Karpas-422 (cell line): ENCODE measurements around the gene TMEM151A. TPM values are rescaled to one million over a fixed set of nuclear protein-coding genes. Genes with fewer than 3 reads are reported as not detected.
"Not testable (repeated sequence)": the region's sequence is repeated elsewhere in the genome, so short reads cannot be mapped to it uniquely, and the experiment has no call there.

Experiments used
- DNase-seq: peaks from one replicate; pipeline ENCODE4 v3.0.0-alpha.2; 2015
- H2AFZ ChIP-seq: fragments of 200-600 bp; sonication (generic); 2 replicates; pipeline ENCODE4 v1.6.1; 2014; ENCODE audit warnings: antibody characterized with exemption, low read length, mixed read lengths
- H3K27ac ChIP-seq: fragments of 200-600 bp; sonication (generic); 2 replicates; pipeline ENCODE4 v1.5.1; 2014; ENCODE audit warnings: mild to moderate bottlenecking, low read length, moderate library complexity
- H3K27me3 ChIP-seq: fragments of 200-600 bp; sonication (generic); 2 replicates; pipeline ENCODE4 v1.6.1; 2014; ENCODE audit warnings: low read length, mixed read lengths
- H3K36me3 ChIP-seq: fragments of 200-600 bp; sonication (generic); 2 replicates; pipeline ENCODE4 v1.6.1; 2014; ENCODE audit warnings: low read length, mixed read lengths; ENCODE audit not compliant: insufficient read depth
- H3K4me1 ChIP-seq: fragments of 200-600 bp; sonication (generic); 2 replicates; pipeline ENCODE4 v1.6.1; 2014; ENCODE audit warnings: mild to moderate bottlenecking, low read length, mixed read lengths
- H3K4me2 ChIP-seq: fragments of 200-600 bp; sonication (generic); 2 replicates; pipeline ENCODE4 v1.6.1; 2014; ENCODE audit warnings: low read length, low read depth, mild to moderate bottlenecking; ENCODE audit not compliant: poor library complexity, severe bottlenecking
- H3K4me3 ChIP-seq: fragments of 200-600 bp; sonication (generic); 2 replicates; pipeline ENCODE4 v1.5.1; 2014; ENCODE audit warnings: mild to moderate bottlenecking, antibody characterized with exemption, low read length, mixed read lengths
- H3K79me2 ChIP-seq: fragments of 200-600 bp; sonication (generic); 2 replicates; pipeline ENCODE4 v1.6.1; 2014; ENCODE audit warnings: mild to moderate bottlenecking, low read length, mixed read lengths
- H3K9ac ChIP-seq: fragments of 200-600 bp; sonication (generic); 2 replicates; pipeline ENCODE4 v1.6.0; 2014; ENCODE audit warnings: low read length
- H3K9me2 ChIP-seq: fragments of 200-600 bp; sonication (generic), shearing (Covaris generic); replicated peaks from 2 replicates; pipeline ENCODE4 v1.6.0; 2014; ENCODE audit warnings: mild to moderate bottlenecking, low read length, moderate library complexity; ENCODE audit not compliant: insufficient read depth
- H3K9me3 ChIP-seq: fragments of 300-700, 200-600 bp; sonication (generic); 2 replicates; pipeline ENCODE4 v1.6.1; 2014; ENCODE audit warnings: low read length, mixed read lengths
- H4K20me1 ChIP-seq: fragments of 200-600 bp; sonication (generic); 2 replicates; pipeline ENCODE4 v1.6.1; 2014; ENCODE audit warnings: mild to moderate bottlenecking, antibody characterized with exemption, low read length, low read depth; ENCODE audit not compliant: insufficient read depth
- total RNA-seq: library from RNA; depleted of rRNA; stranded (reverse); fragments of >200 nt; shearing (Covaris generic); gene quantifications from 2 replicates; pipeline ENCODE4 v1.2.3, GENCODE V29; 2014; ENCODE audit warnings: low replicate concordance; rRNA removed

Gene TMEM151A
- not detected in 2 replicates for total RNA-seq

DNA sequence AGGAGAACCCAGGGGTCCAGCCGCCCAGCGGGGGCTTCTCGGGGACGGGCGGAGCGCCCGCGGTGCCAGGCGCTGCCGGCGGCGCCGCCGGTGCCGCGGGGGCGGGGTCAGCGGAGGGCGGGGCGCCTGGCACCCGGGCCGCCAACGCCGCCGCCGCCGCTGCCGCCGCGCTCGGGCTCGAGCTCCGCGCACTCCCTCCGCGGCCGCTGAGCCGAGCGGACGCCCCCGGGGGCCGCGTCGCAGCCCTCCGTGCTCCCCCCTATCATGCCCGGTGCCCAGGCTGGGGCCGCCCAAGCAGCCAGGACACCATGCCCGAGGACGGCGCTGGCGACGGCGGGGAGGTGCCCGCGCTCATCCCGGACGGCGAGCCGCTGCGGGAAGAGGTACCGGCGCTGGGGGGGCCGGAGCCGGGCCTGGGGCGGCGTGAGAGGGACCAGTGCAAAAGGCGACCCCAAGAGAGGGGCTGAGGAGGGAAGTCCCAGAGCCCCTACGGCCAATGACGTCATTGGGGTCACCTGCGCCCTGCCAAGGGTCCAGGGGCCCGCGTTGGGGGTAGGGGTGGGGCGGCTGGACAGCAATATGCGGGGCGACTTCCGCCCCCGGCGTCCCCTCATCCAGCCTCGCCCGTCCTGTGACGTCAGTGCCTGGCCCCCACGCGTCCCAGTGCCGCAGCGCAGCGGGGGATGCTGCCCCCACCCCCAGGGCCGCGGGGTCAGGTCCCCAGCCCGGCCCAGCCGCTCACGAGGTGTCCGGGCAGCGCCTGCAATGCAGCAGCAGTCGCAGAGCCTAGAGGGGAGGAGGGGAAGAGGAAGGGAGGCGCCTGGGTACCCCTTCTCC is at the start of gene TMEM151A:
TMEM151A (plus strand) TSS at position 189 of the 837 bp plus-strand sequence; CDS start at position 309, 120 bp downstream.
- Histone ChIP-seq H3K4me3 (no peak within 1 kb of the TSS), H3K36me3 (no peaks in the 10 kb centered on the region), H3K4me1 (peaks cover 26% of the 10 kb centered on the region), H3K4me2 (no peak within 1 kb of the TSS), H4K20me1 (0 out of 2 replicates have a peak, but pooled peaks cover 4% of the 10 kb centered on the region), H3K79me2 (peaks cover 15% of the 10 kb centered on the region), H3K9me3 (no peaks in the 10 kb centered on the region), H3K27ac (no peak within 1 kb of the TSS), H3K9me2 (no peaks in the 10 kb centered on the region), H2AFZ (no peak within 1 kb of the TSS), H3K27me3 (no peaks in the 10 kb centered on the region), H3K9ac (no peak within 1 kb of the TSS)
- DNase-seq = no peak

DNA sequence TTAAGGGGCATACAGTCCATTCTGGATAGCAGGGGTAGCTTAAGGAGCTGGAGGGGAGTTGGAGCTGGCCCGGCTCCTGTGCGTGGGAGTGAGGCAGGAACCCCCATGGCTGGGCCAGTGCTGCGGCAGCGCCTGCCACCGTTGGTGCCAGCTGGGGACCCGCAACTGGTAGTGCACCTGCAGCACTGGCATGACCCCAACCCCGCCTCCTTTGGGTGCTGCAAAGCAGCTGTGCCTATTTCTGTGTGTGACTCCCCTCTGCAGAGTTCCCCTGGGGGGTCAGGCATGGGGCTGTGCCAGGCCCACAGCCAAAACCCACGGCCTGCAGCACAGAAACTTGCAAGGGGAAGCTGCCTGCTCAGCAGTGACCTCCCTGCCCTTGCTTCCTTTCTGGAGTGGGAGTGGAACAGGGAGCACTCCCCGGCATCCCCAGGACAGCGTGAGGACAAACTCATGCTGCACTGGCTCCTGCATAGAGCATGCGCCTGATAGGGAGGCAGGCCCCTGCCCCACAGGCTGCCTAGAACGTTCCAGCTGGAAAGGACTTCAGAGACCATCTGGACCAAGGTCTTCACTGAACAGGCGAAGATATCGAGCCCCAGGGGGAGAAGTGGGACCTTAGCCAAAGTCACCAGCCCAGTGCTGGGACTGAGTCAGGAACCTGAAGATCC is 49.5 kb upstream of the TMEM151A start:
- Histone ChIP-seq H3K9ac (peak overlapping the region; percentile 30), H3K4me2 (peak overlapping the region; percentile 18), H3K27me3 (no peaks in the 10 kb centered on the region), H4K20me1 (no peaks in the 10 kb centered on the region), H3K9me3 (no peaks in the 10 kb centered on the region), H3K4me3 (no peak overlapping the region; the same call in 1 of the 2 replicates), H3K4me1 (peaks cover 51% of the 10 kb centered on the region), H3K9me2 (no peaks in the 10 kb centered on the region), H3K36me3 (peaks cover 10% of the 10 kb centered on the region), H3K27ac (peak overlapping the region; percentile 86), H3K79me2 (no peaks in the 10 kb centered on the region), H2AFZ (no peak overlapping the region)
- DNase-seq = peak; percentile 75

DNA sequence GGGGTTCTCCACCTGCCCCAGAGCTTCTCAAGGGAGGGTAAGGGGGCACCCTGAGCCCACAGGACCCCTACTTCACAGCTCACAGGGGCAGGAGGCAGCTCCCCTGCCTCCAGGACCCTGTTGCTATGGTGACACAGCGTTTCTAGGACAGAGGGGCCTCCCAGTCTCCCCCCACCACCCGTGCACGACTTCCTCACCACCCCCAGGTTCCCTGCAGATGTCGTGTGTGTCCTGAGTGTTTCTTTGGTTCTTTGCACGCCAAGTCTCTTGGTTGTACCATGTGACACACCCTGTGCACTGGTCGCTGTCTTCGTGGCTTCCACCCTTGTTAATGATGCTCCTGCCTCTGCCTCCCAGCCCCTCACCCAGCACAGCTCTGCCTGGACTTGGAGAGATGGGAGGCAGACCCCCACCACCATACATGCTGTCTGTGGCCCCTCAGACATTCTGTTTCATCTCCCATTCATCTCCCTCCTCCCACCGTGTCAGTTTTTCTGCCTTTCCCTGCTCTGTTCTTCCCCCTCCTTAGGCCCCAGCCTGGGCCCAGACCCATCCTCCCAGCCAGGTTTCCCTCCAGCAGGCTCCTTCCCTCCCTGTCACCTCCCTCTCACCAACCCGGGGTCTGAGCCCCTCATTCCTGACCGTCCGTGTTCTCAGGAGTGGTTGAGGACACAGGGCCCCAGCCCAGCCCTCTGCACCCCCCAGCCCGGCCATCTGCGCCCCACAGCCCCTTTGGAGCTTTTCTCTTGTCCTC is 47.7 kb upstream of the TMEM151A start:
- Histone ChIP-seq H3K36me3 (peaks cover 10% of the 10 kb centered on the region; the same call in 1 of the 2 replicates), H3K4me3 (no peak overlapping the region), H3K79me2 (no peaks in the 10 kb centered on the region), H3K27ac (peak overlapping the region; percentile 86), H4K20me1 (no peaks in the 10 kb centered on the region), H3K4me1 (peaks cover 46% of the 10 kb centered on the region), H3K9ac (no peak overlapping the region), H3K4me2 (no peak overlapping the region), H3K9me2 (no peaks in the 10 kb centered on the region), H3K9me3 (no peaks in the 10 kb centered on the region), H3K27me3 (no peaks in the 10 kb centered on the region), H2AFZ (no peak overlapping the region)
- no peak for DNase-seq

DNA sequence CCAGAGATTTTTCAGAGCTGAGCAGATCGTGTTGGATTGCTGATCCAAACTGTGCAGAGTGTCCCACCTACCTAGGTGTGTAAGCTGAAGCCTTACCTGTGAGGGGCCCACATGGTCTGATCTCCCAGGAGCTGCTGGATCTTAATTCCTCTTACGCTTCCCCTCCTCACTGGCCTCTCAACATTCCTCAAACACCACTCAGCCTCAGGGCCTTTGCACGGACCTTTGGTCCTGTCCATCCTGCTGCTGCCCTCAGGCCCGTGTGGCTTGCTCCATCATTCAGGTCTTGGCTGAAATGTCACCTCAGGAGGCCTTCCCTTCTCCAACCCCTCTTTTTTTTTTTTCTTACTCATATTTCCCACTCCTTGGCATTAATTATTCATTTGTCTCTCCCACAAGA is 44.4 kb upstream of the TMEM151A start:
- DNase-seq = no peak
- H3K9me3 ChIP-seq = no peaks in the 10 kb centered on the region
- H2AFZ ChIP-seq = no peak overlapping the region
- peaks cover 14% of the 10 kb centered on the region; the same call in 1 of the 2 replicates for H3K36me3 ChIP-seq
- no peaks in the 10 kb centered on the region for H4K20me1 ChIP-seq
- H3K27ac ChIP-seq = no peak overlapping the region
- no peak overlapping the region for H3K4me3 ChIP-seq
- H3K9me2 ChIP-seq = no peaks in the 10 kb centered on the region
- H3K27me3 ChIP-seq = no peaks in the 10 kb centered on the region
- peaks cover 12% of the 10 kb centered on the region for H3K4me1 ChIP-seq
- no peak overlapping the region for H3K9ac ChIP-seq
- no peak overlapping the region for H3K4me2 ChIP-seq
- H3K79me2 ChIP-seq = no peaks in the 10 kb centered on the region

DNA sequence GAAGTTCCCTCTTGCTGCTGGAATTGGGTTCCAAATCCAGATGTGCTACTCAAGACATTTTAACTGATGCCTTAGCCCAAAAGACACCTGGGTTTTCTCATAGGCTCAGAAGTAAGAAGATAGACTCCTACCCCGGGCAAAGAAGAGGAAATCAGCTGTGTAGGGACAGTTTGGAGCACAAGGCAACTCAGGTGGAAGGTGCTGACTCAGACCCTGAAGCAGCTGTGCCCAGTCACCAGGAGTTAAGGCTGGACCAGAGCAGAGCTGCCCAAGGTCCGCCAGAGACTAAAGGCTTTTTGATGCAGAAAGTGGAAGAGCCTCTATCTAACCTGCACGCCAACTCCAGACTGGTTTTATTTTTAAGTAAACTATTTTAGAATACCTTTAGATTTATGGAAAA is 43.9 kb upstream of the TMEM151A start:
- Histone ChIP-seq H3K4me3 (no peak overlapping the region), H3K36me3 (peaks cover 11% of the 10 kb centered on the region; the same call in 1 of the 2 replicates), H3K9ac (no peak overlapping the region), H2AFZ (no peak overlapping the region), H3K27ac (no peak overlapping the region), H3K27me3 (no peaks in the 10 kb centered on the region), H3K4me1 (peaks cover 7% of the 10 kb centered on the region), H3K4me2 (no peak overlapping the region), H3K9me3 (no peaks in the 10 kb centered on the region), H3K9me2 (no peaks in the 10 kb centered on the region), H4K20me1 (no peaks in the 10 kb centered on the region), H3K79me2 (no peaks in the 10 kb centered on the region)
- DNase-seq = no peak

DNA sequence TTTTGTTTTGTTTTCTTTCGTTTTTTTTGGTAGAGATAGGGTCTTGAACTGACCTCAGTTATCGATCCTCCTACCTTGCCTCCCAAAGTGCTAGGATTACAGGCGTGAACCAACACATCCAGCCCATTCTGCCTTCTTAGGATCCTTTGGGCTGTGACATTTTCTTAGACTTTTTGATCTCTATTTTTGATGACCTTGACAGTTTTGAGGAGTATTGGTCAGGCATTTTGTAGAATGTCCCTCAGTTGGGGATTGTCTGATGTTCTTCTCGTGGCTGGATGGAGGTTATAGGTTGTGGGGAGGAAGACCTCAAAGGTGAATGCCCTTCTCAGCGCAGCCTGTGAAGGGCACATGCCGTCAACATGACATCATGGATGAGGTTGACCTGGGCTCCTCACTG is 42.8 kb upstream of the TMEM151A start:
- no peaks in the 10 kb centered on the region; the same call in 1 of the 2 replicates for H3K4me1 ChIP-seq
- H3K4me2 ChIP-seq = no peak overlapping the region
- no peak overlapping the region for H3K27ac ChIP-seq
- H4K20me1 ChIP-seq = no peaks in the 10 kb centered on the region
- H3K79me2 ChIP-seq = no peaks in the 10 kb centered on the region
- H3K36me3 ChIP-seq = peaks cover 10% of the 10 kb centered on the region; the same call in 1 of the 2 replicates
- no peak for DNase-seq
- no peak overlapping the region for H2AFZ ChIP-seq
- H3K27me3 ChIP-seq = no peaks in the 10 kb centered on the region
- H3K9me3 ChIP-seq = no peaks in the 10 kb centered on the region
- H3K9me2 ChIP-seq = no peaks in the 10 kb centered on the region
- no peak overlapping the region for H3K9ac ChIP-seq
- H3K4me3 ChIP-seq = no peak overlapping the region

DNA sequence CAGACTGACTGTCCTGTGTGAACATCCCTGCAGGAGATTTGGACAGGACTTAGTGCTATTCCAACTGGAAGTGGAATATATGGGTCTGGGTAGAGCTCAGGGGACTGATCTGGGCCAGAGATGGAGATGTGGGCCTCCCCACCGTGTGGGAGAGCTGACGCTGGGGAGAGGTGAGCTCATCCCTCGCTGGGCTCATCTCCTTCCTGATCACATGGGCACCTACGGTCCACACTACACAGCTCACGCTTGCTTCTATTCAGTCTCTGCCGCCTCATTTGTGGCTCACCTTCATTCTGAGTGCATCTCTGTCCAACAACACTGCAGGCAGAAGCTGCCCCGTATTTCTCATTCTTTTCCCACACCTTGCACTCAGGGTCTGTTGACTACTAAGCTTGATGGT is 39.9 kb upstream of the TMEM151A start:
- H3K9ac ChIP-seq = no peak overlapping the region
- no peaks in the 10 kb centered on the region; the same call in 1 of the 2 replicates for H3K79me2 ChIP-seq
- peaks cover 7% of the 10 kb centered on the region; the same call in 1 of the 2 replicates for H3K36me3 ChIP-seq
- peaks cover 23% of the 10 kb centered on the region for H3K4me1 ChIP-seq
- no peaks in the 10 kb centered on the region for H3K27me3 ChIP-seq
- H3K9me3 ChIP-seq = no peaks in the 10 kb centered on the region
- no peak overlapping the region for H3K27ac ChIP-seq
- no peaks in the 10 kb centered on the region for H3K9me2 ChIP-seq
- no peak for DNase-seq
- no peak overlapping the region for H2AFZ ChIP-seq
- no peak overlapping the region for H3K4me2 ChIP-seq
- no peaks in the 10 kb centered on the region for H4K20me1 ChIP-seq
- no peak overlapping the region for H3K4me3 ChIP-seq

DNA sequence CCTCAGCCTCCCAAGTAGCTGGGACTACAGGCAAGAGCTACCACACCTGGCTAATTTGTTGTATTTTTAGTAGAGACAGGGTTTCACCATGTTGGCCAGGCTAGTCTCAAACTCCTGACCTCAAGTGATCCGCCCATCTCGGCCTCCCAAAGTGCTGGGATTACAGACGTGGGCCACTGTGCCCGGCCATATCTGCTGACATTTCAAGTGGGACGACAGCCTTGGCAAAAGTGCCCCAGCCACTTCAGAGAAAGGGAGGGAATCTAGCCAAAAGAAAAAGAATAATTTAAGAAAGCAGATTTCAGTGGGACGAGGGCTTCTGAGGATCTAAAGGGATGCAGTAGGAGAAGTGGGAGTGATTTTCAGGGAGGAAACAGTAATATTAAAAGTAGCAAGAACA is 38.6 kb upstream of the TMEM151A start:
- not testable (repeated sequence) for H3K36me3 ChIP-seq, H3K27me3 ChIP-seq, H3K27ac ChIP-seq, H3K9ac ChIP-seq, H2AFZ ChIP-seq, H3K4me2 ChIP-seq, H3K9me2 ChIP-seq, DNase-seq, H4K20me1 ChIP-seq, H3K79me2 ChIP-seq, H3K4me3 ChIP-seq, H3K9me3 ChIP-seq
- peaks cover 27% of the 10 kb centered on the region for H3K4me1 ChIP-seq
